H9 (cell line): ENCODE data around the gene EFNA5. TPM values are rescaled to one million over a fixed set of nuclear protein-coding genes. Genes with fewer than 3 reads are reported as not detected.

Experiments used
- DNase-seq: peaks from one replicate; pipeline ENCODE4 v3.0.0-alpha.2; 2017
- H2AFZ ChIP-seq: one replicate; pipeline ENCODE4 v1.6.1; 2013; ENCODE audit warnings: mild to moderate bottlenecking, low read length, control low read depth, moderate library complexity
- H2AK5ac ChIP-seq: 2 replicates; pipeline ENCODE4 v1.6.1; 2013; ENCODE audit warnings: low read length, control low read depth, mixed read lengths; ENCODE audit not compliant: insufficient read length
- H2BK120ac ChIP-seq: one replicate; pipeline ENCODE4 v1.6.1; 2013; ENCODE audit warnings: low read depth, mild to moderate bottlenecking, low read length, control low read depth, inconsistent platforms; ENCODE audit not compliant: poor library complexity, severe bottlenecking
- H2BK12ac ChIP-seq: 2 replicates; pipeline ENCODE4 v1.6.1; 2013; ENCODE audit warnings: low read length, control low read depth, mixed read lengths, low read depth; ENCODE audit not compliant: insufficient read length
- H2BK15ac ChIP-seq: 2 replicates; pipeline ENCODE4 v1.6.1; 2013; ENCODE audit warnings: low read depth, low read length, control low read depth
- H2BK20ac ChIP-seq: one replicate; pipeline ENCODE4 v1.6.1; 2013; ENCODE audit warnings: low read depth, mild to moderate bottlenecking, low read length, control low read depth, inconsistent platforms; ENCODE audit not compliant: poor library complexity, severe bottlenecking
- H2BK5ac ChIP-seq: 2 replicates; pipeline ENCODE4 v1.6.1; 2013; ENCODE audit warnings: low read length, control low read depth, mixed read lengths; ENCODE audit not compliant: insufficient read length
- H3K14ac ChIP-seq: 2 replicates; pipeline ENCODE4 v1.6.1; 2013; ENCODE audit warnings: low read length, control low read depth; ENCODE audit not compliant: insufficient read depth
- H3K18ac ChIP-seq: 2 replicates; pipeline ENCODE4 v1.6.1; 2013; ENCODE audit warnings: low read depth, mild to moderate bottlenecking, mixed read lengths, low read length, control low read depth; ENCODE audit not compliant: insufficient read length
- H3K23ac ChIP-seq: 2 replicates; pipeline ENCODE4 v1.6.1; 2013; ENCODE audit warnings: low read length, control low read depth, mixed read lengths, low read depth; ENCODE audit not compliant: insufficient read length
- H3K23me2 ChIP-seq: 2 replicates; pipeline ENCODE4 v1.6.1; 2013; ENCODE audit warnings: low read depth, mild to moderate bottlenecking, mixed read lengths, low read length, control low read depth; ENCODE audit not compliant: insufficient read length, poor library complexity, severe bottlenecking
- H3K27ac ChIP-seq: 2 replicates; pipeline ENCODE4 v1.5.1; 2013; ENCODE audit warnings: low read length, control low read depth, mixed read lengths, low read depth; ENCODE audit not compliant: insufficient read length
- H3K27me3 ChIP-seq: 2 replicates; pipeline ENCODE4 v1.6.1; 2013; ENCODE audit warnings: low read length, control low read depth, inconsistent platforms; ENCODE audit not compliant: insufficient read depth
- H3K4ac ChIP-seq: 2 replicates; pipeline ENCODE4 v1.6.1; 2013; ENCODE audit warnings: low read depth, mild to moderate bottlenecking, control low read depth, inconsistent platforms, low read length, moderate library complexity
- H3K4me1 ChIP-seq: 2 replicates; pipeline ENCODE4 v1.6.1; 2013; ENCODE audit warnings: low read length, control low read depth, inconsistent platforms; ENCODE audit not compliant: insufficient read depth
- H3K4me2 ChIP-seq: 2 replicates; pipeline ENCODE4 v1.6.1; 2013; ENCODE audit warnings: low read length, control low read depth, mixed read lengths; ENCODE audit not compliant: insufficient read length, insufficient read depth
- H3K56ac ChIP-seq: 2 replicates; pipeline ENCODE4 v1.6.1; 2013; ENCODE audit warnings: low read depth, mild to moderate bottlenecking, mixed read lengths, low read length, control low read depth; ENCODE audit not compliant: insufficient read length
- H3K79me1 ChIP-seq: 2 replicates; pipeline ENCODE4 v1.6.1; 2013; ENCODE audit warnings: low read depth, mild to moderate bottlenecking, moderate library complexity, low read length, control low read depth, inconsistent platforms; ENCODE audit not compliant: insufficient read depth, poor library complexity, severe bottlenecking
- H3K79me2 ChIP-seq: 2 replicates; pipeline ENCODE4 v1.6.1; 2013; ENCODE audit warnings: low read length, control low read depth, inconsistent platforms; ENCODE audit not compliant: insufficient read depth
- H3K9ac ChIP-seq: 2 replicates; pipeline ENCODE4 v1.6.1; 2013; ENCODE audit warnings: low read length, control low read depth, mixed read lengths; ENCODE audit not compliant: insufficient read length; ENCODE audit errors: extremely low read depth
- H3K9me3 ChIP-seq: one replicate; pipeline ENCODE4 v1.6.1; 2013; ENCODE audit warnings: low read depth, low read length, inconsistent platforms; ENCODE audit not compliant: control insufficient read depth
- H3T11ph ChIP-seq: one replicate; pipeline ENCODE4 v1.6.1; 2013; ENCODE audit warnings: mild to moderate bottlenecking, low read length, control low read depth, inconsistent platforms
- H4K20me1 ChIP-seq: one replicate; pipeline ENCODE4 v1.6.1; 2013; ENCODE audit not compliant: control insufficient read depth, insufficient read length, insufficient read depth
- H4K5ac ChIP-seq: 2 replicates; pipeline ENCODE4 v1.6.1; 2013; ENCODE audit warnings: low read depth, mild to moderate bottlenecking, mixed read lengths, low read length, control low read depth; ENCODE audit not compliant: insufficient read length
- H4K8ac ChIP-seq: replicated peaks from 2 replicates; pipeline ENCODE4 v1.6.1; 2013; ENCODE audit warnings: low read length, control low read depth, mixed read lengths, low read depth; ENCODE audit not compliant: insufficient read length
- H4K91ac ChIP-seq: 2 replicates; pipeline ENCODE4 v1.6.1; 2013; ENCODE audit warnings: low read depth, mild to moderate bottlenecking, moderate library complexity, mixed read lengths, low read length, control low read depth; ENCODE audit not compliant: insufficient read length
- H3K27ac Mint-ChIP-seq, 3 experiments: 2 replicates in 2 of 3; 3 replicates in 1 of 3; pipeline ENCODE4 v1.8.0; 2020 to 2021; ENCODE audit warnings: mixed read lengths in 3 of 3, mild to moderate bottlenecking in 1 of 3, moderate library complexity in 1 of 3
- H3K27me3 Mint-ChIP-seq: 2 replicates; pipeline ENCODE4 v1.8.0; 2021; ENCODE audit warnings: low read depth, mild to moderate bottlenecking, moderate library complexity, mixed read lengths
- H3K36me3 Mint-ChIP-seq, 3 experiments: 2 replicates in 2 of 3; 3 replicates in 1 of 3; pipeline ENCODE4 v1.8.0; 2020 to 2021; ENCODE audit warnings: low read depth in 3 of 3, mixed read lengths in 3 of 3; ENCODE audit not compliant: insufficient read depth in 1 of 3
- H3K4me1 Mint-ChIP-seq, 2 experiments: 2 replicates each; pipeline ENCODE4 v1.8.0; 2020; ENCODE audit warnings: mixed read lengths in 2 of 2
- H3K4me3 Mint-ChIP-seq, 2 experiments: 2 replicates in 1 of 2; 3 replicates in 1 of 2; pipeline ENCODE4 v1.8.0; 2020 to 2021; ENCODE audit warnings: mild to moderate bottlenecking in 2 of 2, mixed read lengths in 2 of 2, moderate library complexity in 1 of 2
- H3K9me3 Mint-ChIP-seq, 2 experiments: 2 replicates in 1 of 2; 3 replicates in 1 of 2; pipeline ENCODE4 v1.8.0; 2020; ENCODE audit warnings: mild to moderate bottlenecking in 2 of 2, mixed read lengths in 2 of 2, moderate library complexity in 1 of 2
- CTCF ChIP-seq: fragments of 200-600 bp; sonication (generic); conservative IDR thresholded peaks from 3 replicates; pipeline ENCODE4 v1.8.0; 2021; ENCODE audit warnings: antibody characterized with exemption, mild to moderate bottlenecking
- WGBS: extraction: QIAGEN DNeasy Blood & Tissue Kit; methylation state at CpG from one replicate; pipeline ENCODE4 v1.1.7; 2013; ENCODE audit warnings: missing lambda C conversion rate, low lambda C conversion rate, mixed read lengths; ENCODE audit not compliant: insufficient read length; ENCODE audit errors: extremely low coverage; 5-methylcytosine and 5-hydroxymethylcytosine counted together
- total RNA-seq: library from RNA; stranded (reverse); gene quantifications from 2 replicates; pipeline ENCODE4 v1.2.1, GENCODE V29; 2021

The EFNA5 gene
- total RNA-seq, 1 experiment from 2014 or later, result 20.4 TPM

GRCh38 chr5:107340631-107341030 is 330.1 kb downstream of the EFNA5 start:
- Histone ChIP-seq H4K5ac (no peak overlapping the region), H3T11ph (no peak overlapping the region), H3K4me1 (no peaks in the 10 kb centered on the region), H3K9ac (no peak overlapping the region), H3K14ac (no peak overlapping the region), H3K23ac (no peak overlapping the region), H2BK12ac (no peak overlapping the region), H3K79me2 (no peaks in the 10 kb centered on the region), H2BK15ac (no peak overlapping the region), H3K79me1 (no peaks in the 10 kb centered on the region), H2AK5ac (no peak overlapping the region), H3K27me3 (no peaks in the 10 kb centered on the region), H2BK120ac (no peak overlapping the region), H3K9me3 (no peaks in the 10 kb centered on the region), H2BK20ac (no peak overlapping the region), H3K18ac (no peak overlapping the region), H4K8ac (no peak overlapping the region), H2BK5ac (no peak overlapping the region), H3K4ac (no peak overlapping the region), H3K56ac (no peak overlapping the region), H3K4me2 (no peak overlapping the region), H3K27ac (no peak overlapping the region), H2AFZ (no peak overlapping the region), H4K20me1 (no peaks in the 10 kb centered on the region), H4K91ac (no peak overlapping the region), H3K23me2 (no peaks in the 10 kb centered on the region)
- no peak for TF ChIP-seq CTCF
- Mint-ChIP-seq H3K4me3 (no peak overlapping the region), H3K27ac (no peak overlapping the region), H3K27me3 (peaks cover 2% of the 10 kb centered on the region; the same call in 1 of the 2 replicates), H3K4me1 (peaks cover 6 to 13% of the 10 kb centered on the region in 2 experiments), H3K9me3 (peaks cover 8 to 16% of the 10 kb centered on the region in 2 experiments), H3K36me3 (peaks cover 6 to 17% (median 8%) of the 10 kb centered on the region in 3 experiments; a peak in 6 of 7 replicates)
- no peak for DNase-seq
- WGBS, result no CpG with 5 or more reads among the region's 3 CpGs
